Measurements from ENCODE around the gene ADAMTS1.

DNA sequence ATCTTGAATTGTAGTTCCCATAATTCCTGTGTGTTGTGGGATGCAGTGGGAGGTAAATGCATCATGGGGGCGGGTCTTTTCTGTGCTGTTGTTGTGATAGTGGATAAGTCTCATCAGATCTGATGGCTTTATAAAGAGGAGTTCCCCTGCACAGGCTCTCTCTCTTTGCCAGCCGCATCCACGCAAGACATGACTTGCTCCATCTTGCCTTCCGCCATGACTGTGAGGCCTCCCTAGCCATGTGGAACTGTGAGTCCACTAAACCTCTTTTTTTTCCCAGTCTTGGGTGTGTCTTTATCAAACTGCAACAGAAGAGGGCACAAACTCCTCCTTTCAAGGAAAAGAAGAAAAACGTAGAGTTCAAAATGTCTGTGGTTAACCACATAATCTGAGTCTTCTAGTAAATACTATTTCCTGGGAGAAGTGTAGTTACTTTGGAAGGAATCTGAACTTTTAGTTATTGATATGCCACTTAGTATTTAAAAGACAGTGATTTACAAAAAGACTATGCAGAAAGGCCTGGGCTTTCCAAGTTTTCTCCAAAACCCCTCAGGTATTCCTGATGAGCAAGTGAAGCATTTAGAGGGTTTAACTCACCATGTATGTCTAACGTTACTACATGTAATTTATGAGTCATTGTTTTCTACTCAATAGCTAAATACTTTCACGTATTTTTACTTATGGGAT, 10.0 kb downstream of the ADAMTS1 start:
- no peak for TF ChIP-seq EZH2 (IDR thresholded peaks at IDR 0.05)
- TF ChIP-seq, protein P1, sequence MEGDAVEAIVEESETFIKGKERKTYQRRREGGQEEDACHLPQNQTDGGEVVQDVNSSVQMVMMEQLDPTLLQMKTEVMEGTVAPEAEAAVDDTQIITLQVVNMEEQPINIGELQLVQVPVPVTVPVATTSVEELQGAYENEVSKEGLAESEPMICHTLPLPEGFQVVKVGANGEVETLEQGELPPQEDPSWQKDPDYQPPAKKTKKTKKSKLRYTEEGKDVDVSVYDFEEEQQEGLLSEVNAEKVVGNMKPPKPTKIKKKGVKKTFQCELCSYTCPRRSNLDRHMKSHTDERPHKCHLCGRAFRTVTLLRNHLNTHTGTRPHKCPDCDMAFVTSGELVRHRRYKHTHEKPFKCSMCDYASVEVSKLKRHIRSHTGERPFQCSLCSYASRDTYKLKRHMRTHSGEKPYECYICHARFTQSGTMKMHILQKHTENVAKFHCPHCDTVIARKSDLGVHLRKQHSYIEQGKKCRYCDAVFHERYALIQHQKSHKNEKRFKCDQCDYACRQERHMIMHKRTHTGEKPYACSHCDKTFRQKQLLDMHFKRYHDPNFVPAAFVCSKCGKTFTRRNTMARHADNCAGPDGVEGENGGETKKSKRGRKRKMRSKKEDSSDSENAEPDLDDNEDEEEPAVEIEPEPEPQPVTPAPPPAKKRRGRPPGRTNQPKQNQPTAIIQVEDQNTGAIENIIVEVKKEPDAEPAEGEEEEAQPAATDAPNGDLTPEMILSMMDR (IDR thresholded peaks at IDR 0.05): no peak

Data from neural progenitor cell (in vitro differentiated cells).